Right lobe of liver (tissue), 4 donors: ENCODE measurements around the gene SYNE2.

Source experiments
- POLR2A ChIP-seq: fragments of 450-650 bp; IDR thresholded peaks from one replicate; pipeline ENCODE4 v1.6.1; 2017; ENCODE audit warnings: antibody characterized with exemption, mild to moderate bottlenecking
- TF ChIP-seq, protein P1 (sequence below), 4 donors: fragments of 200-600 bp in 3 of 4; fragments of 450-650 bp in 1 of 4; IDR thresholded peaks; one replicate each; pipeline versions ENCODE4 v1.5.1 to v1.8.0; 2016 to 2022; ENCODE audit warnings: antibody characterized with exemption in 4 of 4, mild to moderate bottlenecking in 2 of 4
- donor health status: DM: no; HTN: no; CAD: no.
- donor health status: DM: no; HTN: no; CAD: no.
- donor health status: DM: no; HTN: yes; CAD: no.

GRCh38 chr14:64187331-64187730, 334.5 kb downstream of the SYNE2 start:
- TF ChIP-seq, protein P1, sequence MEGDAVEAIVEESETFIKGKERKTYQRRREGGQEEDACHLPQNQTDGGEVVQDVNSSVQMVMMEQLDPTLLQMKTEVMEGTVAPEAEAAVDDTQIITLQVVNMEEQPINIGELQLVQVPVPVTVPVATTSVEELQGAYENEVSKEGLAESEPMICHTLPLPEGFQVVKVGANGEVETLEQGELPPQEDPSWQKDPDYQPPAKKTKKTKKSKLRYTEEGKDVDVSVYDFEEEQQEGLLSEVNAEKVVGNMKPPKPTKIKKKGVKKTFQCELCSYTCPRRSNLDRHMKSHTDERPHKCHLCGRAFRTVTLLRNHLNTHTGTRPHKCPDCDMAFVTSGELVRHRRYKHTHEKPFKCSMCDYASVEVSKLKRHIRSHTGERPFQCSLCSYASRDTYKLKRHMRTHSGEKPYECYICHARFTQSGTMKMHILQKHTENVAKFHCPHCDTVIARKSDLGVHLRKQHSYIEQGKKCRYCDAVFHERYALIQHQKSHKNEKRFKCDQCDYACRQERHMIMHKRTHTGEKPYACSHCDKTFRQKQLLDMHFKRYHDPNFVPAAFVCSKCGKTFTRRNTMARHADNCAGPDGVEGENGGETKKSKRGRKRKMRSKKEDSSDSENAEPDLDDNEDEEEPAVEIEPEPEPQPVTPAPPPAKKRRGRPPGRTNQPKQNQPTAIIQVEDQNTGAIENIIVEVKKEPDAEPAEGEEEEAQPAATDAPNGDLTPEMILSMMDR (IDR thresholded peaks at IDR 0.05), result no peak
- no peak for TF ChIP-seq POLR2A
